PFSK-1 (cell line): ENCODE results near the gene HTT.

Experiments used
- FOXP2 ChIP-seq: optimal IDR thresholded peaks from 2 replicates; pipeline ENCODE3; 2011; ENCODE audit warnings: borderline replicate concordance, control low read depth, inconsistent platforms; ENCODE audit not compliant: insufficient read depth; ENCODE audit errors: extremely low read length, extremely low read depth
- POLR2AphosphoS5 ChIP-seq: IDR thresholded peaks from 2 replicates; pipeline ENCODE4 v1.6.1; 2012; ENCODE audit warnings: low read depth, mild to moderate bottlenecking, control low read depth, low read length, moderate library complexity
- SIN3A ChIP-seq: IDR thresholded peaks from 2 replicates; pipeline ENCODE4 v1.6.1; 2012; ENCODE audit warnings: mild to moderate bottlenecking, low read length, moderate library complexity, borderline replicate concordance; ENCODE audit not compliant: insufficient read depth
- TAF1 ChIP-seq: IDR thresholded peaks from 2 replicates; pipeline ENCODE4 v1.6.1; 2012; ENCODE audit warnings: low read length, control low read depth, borderline replicate concordance; ENCODE audit not compliant: insufficient read depth
- TF ChIP-seq, protein P1 (sequence below), 2 experiments: IDR thresholded peaks; 2 replicates each; pipeline versions ENCODE4 v1.6.1 to v1.8.0; 2011 to 2012; ENCODE audit warnings: low read depth in 2 of 2, low read length in 2 of 2, control low read depth in 1 of 2, inconsistent platforms in 1 of 2, mild to moderate bottlenecking in 1 of 2, moderate library complexity in 1 of 2; ENCODE audit not compliant: insufficient read depth in 1 of 2

The HTT gene

DNA sequence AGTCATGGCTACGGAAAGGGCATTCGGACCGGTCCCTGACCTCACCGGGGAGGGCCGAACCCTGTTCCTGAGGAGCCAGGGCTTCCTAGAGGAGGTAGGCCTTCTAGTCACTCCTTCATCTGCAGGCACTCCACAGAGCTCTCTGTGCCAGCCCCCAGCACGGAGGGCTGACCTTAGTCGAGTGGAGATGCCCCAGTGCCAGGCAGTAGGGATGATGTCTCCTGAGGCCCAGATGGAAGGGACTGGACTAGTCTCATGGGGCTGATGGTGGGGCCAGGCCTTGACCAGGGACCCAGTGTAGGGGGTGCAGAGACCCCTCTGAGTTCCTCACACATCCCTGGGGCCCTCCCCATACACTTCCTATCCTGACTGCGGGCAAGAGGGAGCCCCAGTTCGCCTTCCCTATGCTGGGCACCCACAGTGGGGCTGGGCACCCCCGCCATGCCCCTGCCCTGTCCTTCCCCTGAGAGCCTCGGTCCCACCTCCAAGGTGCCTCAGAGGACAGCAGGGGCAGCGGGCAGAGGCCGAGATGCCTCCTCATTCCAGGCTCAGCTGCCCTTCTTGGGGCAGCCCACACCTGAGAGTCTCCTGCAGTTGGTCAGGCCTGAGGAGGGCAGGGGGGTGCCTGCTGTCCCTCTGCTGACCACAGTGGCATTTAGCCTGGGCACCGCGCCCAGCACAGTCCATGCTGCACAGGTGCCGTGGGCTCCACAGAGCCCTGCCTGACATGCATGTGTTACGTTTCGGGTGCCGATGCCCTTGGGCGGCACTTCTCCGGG, 173.1 kb downstream of the HTT start:
- no peak for TF ChIP-seq TAF1

DNA sequence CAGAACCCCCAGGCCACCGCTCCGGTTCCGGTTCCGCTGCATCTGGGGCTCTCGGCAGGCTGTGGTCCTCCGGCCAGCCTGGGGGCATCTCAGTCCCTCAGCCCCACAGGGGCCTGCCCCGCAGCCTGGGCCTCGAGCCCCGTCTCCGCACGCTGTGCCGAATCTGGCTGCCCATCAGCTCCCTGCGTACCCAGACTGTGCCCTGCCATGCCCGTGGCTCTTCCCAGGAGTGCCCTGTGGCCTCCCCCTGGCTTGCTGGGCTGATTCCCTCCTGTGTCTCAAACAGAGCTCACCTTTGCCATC, 173.6 kb downstream of the HTT start:
- no peak for TF ChIP-seq FOXP2
- no peak for TF ChIP-seq POLR2AphosphoS5
- no peak for TF ChIP-seq SIN3A
- TF ChIP-seq, protein P1, sequence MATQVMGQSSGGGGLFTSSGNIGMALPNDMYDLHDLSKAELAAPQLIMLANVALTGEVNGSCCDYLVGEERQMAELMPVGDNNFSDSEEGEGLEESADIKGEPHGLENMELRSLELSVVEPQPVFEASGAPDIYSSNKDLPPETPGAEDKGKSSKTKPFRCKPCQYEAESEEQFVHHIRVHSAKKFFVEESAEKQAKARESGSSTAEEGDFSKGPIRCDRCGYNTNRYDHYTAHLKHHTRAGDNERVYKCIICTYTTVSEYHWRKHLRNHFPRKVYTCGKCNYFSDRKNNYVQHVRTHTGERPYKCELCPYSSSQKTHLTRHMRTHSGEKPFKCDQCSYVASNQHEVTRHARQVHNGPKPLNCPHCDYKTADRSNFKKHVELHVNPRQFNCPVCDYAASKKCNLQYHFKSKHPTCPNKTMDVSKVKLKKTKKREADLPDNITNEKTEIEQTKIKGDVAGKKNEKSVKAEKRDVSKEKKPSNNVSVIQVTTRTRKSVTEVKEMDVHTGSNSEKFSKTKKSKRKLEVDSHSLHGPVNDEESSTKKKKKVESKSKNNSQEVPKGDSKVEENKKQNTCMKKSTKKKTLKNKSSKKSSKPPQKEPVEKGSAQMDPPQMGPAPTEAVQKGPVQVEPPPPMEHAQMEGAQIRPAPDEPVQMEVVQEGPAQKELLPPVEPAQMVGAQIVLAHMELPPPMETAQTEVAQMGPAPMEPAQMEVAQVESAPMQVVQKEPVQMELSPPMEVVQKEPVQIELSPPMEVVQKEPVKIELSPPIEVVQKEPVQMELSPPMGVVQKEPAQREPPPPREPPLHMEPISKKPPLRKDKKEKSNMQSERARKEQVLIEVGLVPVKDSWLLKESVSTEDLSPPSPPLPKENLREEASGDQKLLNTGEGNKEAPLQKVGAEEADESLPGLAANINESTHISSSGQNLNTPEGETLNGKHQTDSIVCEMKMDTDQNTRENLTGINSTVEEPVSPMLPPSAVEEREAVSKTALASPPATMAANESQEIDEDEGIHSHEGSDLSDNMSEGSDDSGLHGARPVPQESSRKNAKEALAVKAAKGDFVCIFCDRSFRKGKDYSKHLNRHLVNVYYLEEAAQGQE (IDR thresholded peaks at IDR 0.05; ENCODE audit: insufficient read depth in 1 of 2, low read depth in 2 of 2, low read length in 2 of 2) = no peak
- no peak for TF ChIP-seq TAF1

DNA sequence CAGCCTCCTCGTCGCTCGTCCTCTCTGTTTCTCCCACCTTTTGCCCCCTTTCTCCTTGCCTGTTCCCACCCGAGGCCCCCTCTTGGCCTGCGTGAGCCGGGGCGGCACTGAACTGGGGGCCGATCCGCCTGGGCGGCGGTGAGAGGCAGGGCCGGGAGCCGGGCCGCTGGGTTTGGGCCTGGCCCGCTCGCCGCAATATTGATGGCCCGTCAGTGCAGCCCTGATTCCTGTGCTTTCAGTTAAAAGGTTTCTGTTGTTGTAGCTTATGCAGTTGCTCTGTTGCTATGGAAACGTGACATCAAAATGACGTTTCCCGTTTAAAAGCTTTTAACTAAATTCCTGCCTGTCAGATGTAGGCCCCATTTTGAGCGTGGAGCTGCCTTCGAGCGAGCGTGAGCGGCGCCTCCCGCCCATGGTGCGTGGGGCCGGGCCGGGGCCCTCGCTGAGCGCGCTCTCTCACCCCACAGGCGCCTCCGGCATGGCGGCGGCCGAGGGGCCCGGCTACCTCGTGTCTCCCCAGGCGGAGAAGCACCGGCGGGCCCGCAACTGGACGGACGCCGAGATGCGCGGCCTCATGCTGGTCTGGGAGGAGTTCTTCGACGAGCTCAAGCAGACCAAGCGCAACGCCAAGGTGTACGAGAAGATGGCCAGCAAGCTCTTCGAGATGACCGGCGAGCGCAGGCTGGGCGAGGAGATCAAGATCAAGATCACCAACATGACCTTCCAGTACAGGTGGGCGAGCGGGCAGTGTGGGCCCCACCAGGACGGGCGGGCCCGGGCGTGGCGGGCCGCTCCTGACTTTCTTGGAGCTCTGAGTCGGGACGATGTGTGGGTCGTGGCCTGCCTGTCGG, 174.6 kb downstream of the HTT start, which contains the start of gene MSANTD1:
Gene MSANTD1, plus strand, starts transcription at position 349 of the 851 bp plus-strand sequence. Its CDS starts 64 bp downstream, at position 413.
- TF ChIP-seq SIN3A = no peak
- no peak for TF ChIP-seq TAF1
- no peak for TF ChIP-seq FOXP2
- TF ChIP-seq POLR2AphosphoS5 = no peak
- TF ChIP-seq, protein P1 (IDR thresholded peaks at IDR 0.05; ENCODE audit: insufficient read depth in 1 of 2, low read depth in 2 of 2, low read length in 2 of 2) = no peak

DNA sequence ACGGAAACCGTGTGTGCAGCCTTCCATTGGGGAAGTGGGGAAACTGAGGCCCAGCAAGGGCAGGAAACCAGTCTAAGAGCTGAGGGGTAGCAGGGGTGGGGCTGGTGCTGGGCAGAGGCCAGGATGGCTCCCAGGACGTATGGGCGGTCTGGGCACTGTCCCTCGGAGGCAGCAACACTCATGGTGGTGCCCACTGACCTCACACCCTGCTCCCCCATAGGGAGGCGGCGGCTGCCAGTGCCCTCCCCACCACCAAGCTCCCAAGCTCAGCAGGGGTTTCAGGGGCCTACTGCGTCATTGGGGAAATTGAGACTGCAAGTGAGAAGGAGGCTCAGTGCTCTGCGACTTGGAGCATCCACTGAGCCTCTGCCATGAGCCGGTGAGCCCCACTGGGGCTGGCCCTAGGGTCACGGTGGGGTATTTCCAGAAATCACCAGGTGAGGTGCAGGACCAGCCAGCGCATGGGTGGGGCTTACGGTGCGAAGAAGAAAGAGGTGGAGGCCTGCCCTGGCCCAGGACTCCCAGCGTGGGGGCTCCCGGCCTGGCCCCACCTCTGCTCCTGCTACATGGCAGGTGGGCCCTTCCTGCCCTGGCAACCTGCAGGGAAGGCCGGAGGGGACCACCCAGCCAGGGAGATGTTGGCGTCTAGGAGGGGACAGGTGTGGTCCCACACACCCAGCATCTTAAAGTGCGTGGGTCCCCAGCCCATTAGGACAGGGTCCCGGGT, 175.4 kb downstream of the HTT start:
- TF ChIP-seq POLR2AphosphoS5 (no peak), FOXP2 (no peak), SIN3A (no peak), TAF1 (no peak)
- TF ChIP-seq, protein P1 (IDR thresholded peaks at IDR 0.05; ENCODE audit: insufficient read depth in 1 of 2, low read depth in 2 of 2, low read length in 2 of 2) = no peak

DNA sequence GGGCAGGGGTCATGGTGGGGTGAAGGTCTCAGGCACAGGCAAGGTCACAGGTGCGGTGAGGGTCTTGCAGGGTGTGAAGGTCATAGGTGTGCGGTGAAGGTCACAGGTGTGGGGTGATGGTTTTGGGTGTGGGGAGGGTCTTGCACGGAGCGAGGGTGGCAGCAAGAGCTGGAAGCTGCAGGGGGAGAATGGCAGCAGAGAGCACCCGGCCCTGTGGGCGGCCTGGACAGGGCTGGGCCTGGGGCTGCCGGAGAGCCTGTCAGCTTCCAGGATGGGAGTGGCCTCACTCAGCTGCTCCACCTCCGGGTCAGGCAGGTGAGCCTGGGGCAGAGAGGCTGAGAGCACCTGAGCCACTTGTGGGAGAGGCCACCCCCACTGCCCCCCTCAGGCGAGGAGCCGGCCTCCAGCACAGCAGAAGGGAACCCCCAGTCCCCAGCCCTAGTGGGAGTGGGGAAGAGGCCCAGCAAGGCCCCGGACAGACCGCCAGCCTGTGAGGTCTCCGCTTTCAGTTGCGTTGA, 176.0 kb downstream of the HTT start:
- TF ChIP-seq POLR2AphosphoS5 = no peak
